Natural killer cell treated with Interleukin-12 subunit alpha and Interleukin-12 subunit beta and Interleukin-15 and Interleukin-18, amount 100 ng/mL, for 72 hours (primary cell): ENCODE data around the gene CEP85L. TPM values are rescaled to one million over a fixed set of nuclear protein-coding genes. Genes with fewer than 3 reads are reported as not detected.

Experiments used
- ATAC-seq, 2 donors: fragments of 150-1000 bp; cut with Tn5 transposase in 1 of 2; sonication (Bioruptor Pico), chemical (Tn5 transposase) in 1 of 2; 2 replicates each; pipeline ENCODE4 v1.10.0; 2021
- DNase-seq: peaks from one replicate; pipeline ENCODE4 v3.0.0; 2022; ENCODE audit warnings: low spot score
- H3K27ac Mint-ChIP-seq, 2 donors: 1 replicate in 1 of 2; 2 replicates in 1 of 2; pipeline ENCODE4 v1.8.0; 2022; ENCODE audit warnings: mixed read lengths in 2 of 2, mild to moderate bottlenecking in 1 of 2, moderate library complexity in 1 of 2
- H3K27me3 Mint-ChIP-seq, 2 donors: 1 replicate in 1 of 2; 2 replicates in 1 of 2; pipeline ENCODE4 v1.8.0; 2022; ENCODE audit warnings: mixed read lengths in 2 of 2
- H3K36me3 Mint-ChIP-seq: one replicate; pipeline ENCODE4 v1.8.0; 2022; ENCODE audit warnings: mixed read lengths
- H3K4me1 Mint-ChIP-seq, 2 donors: 1 replicate in 1 of 2; 2 replicates in 1 of 2; pipeline ENCODE4 v1.8.0; 2022; ENCODE audit warnings: low read depth in 2 of 2, mixed read lengths in 2 of 2, mild to moderate bottlenecking in 1 of 2
- H3K4me3 Mint-ChIP-seq: one replicate; pipeline ENCODE4 v1.8.0; 2022; ENCODE audit warnings: mixed read lengths
- H3K9me3 Mint-ChIP-seq: 2 replicates; pipeline ENCODE4 v1.8.0; 2022; ENCODE audit warnings: mixed read lengths
- total RNA-seq, 2 donors: library from RNA; stranded (reverse); gene quantifications; one replicate each; pipeline ENCODE4 v1.2.3, GENCODE V29; 2022

Gene CEP85L
- total RNA-seq, 2 donors from 2014 or later, result 35.7 to 47.4 TPM

DNA sequence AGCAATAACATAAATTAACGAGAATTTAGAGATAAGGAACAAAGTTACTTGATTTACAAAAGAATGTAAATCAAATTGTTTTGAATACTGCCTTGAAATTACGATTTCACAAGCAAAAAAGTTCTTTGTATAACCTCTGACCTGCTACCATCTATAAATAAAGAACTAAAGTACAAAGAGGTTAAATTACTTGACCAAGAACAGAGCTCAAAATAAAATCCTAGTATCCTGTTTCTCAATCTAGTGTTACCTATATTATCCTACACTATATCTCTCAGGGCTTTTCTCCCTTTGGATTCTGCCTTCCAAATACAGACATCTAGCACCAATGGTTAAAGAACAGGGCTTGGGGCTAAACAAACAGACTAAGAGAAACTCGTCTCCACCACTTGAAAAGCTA is 59.5 kb downstream of the CEP85L start:
- Mint-ChIP-seq H3K4me3 (no peak overlapping the region), H3K27ac (peak overlapping the region in 1 of 2 donors; percentile 29), H3K9me3 (no peaks in the 10 kb centered on the region), H3K36me3 (no peaks in the 10 kb centered on the region), H3K27me3 (no peaks in the 10 kb centered on the region), H3K4me1 (peaks cover 27 to 30% of the 10 kb centered on the region in 2 donors)
- no peak for DNase-seq
- no peak for ATAC-seq

DNA sequence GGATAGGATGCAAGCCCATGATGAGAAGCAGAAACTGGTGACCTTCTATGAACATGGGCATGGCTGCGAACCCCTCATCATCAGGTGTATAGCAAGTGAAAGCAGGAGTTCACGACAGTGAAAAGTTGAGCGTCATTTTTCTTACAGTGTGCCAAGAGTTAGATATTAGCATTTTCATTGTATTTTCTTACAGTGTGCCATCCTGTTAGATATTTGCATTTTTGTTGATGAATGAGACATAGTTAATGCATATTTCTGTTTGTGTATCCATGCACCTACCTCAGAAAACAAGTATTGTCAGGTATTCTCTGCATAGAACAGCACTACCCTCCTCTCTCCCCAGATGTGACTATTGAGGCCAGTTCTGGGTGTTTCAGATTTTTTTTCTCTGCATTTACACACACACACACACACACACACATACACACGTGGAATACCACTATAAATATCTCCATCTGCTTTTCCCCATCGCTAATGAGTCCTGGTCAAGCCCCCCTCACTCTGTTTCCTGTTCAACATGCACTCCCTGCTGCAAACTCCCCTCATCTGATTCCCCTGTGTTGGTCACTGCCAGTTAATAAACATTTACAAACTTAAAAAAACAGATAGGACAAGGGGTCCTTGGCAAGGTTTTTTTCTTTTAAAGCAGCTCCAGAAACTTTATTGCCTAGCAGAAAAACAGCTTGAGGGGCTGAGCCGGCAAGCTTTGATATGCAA is 61.6 kb downstream of the CEP85L start:
- Mint-ChIP-seq H3K4me3 (no peak overlapping the region), H3K27me3 (no peaks in the 10 kb centered on the region), H3K4me1 (peaks cover 23 to 32% of the 10 kb centered on the region in 2 donors), H3K27ac (peak overlapping the region in 1 of 2 donors; percentile 52), H3K9me3 (no peaks in the 10 kb centered on the region), H3K36me3 (no peaks in the 10 kb centered on the region)
- no peak for DNase-seq
- ATAC-seq, result no peak

DNA sequence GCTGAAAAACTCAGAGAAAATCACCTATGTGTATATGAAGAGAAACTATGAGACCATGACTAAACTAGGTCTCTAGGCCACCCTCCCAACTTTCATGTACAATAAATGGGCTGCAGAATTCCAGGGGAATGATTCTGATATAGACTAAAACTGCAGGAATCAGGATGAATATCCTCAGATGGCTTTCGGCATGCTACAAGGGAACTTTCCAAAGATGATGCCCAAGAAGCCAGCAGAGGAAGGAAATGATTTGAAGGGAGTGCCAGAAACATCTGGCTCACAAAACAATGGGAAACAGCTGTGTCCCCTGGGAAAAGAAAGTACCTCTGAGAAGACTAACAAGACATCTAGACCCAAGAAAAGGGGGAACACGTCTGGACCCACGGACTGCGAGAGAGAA is 62.2 kb downstream of the CEP85L start:
- H3K27ac Mint-ChIP-seq, result peak overlapping the region in 1 of 2 donors; percentile 52

GRCh38 chr6:118588626-118589025 is 62.8 kb downstream of the CEP85L start:
- DNase-seq (no peak), ATAC-seq (no peak)
- H3K36me3 Mint-ChIP-seq, result no peaks in the 10 kb centered on the region
- no peak overlapping the region for H3K4me3 Mint-ChIP-seq
- peaks cover 18 to 28% of the 10 kb centered on the region in 2 donors for H3K4me1 Mint-ChIP-seq
- H3K27ac Mint-ChIP-seq, result peak overlapping the region in 1 of 2 donors; percentile 52
- H3K9me3 Mint-ChIP-seq, result no peaks in the 10 kb centered on the region
- H3K27me3 Mint-ChIP-seq, result no peaks in the 10 kb centered on the region

More for the DNA sequence above, 62.2 kb downstream of the CEP85L start:
- no peak for ATAC-seq
- H3K36me3 Mint-ChIP-seq, result no peaks in the 10 kb centered on the region
- no peak overlapping the region for H3K4me3 Mint-ChIP-seq
- DNase-seq, result no peak
- no peaks in the 10 kb centered on the region for H3K9me3 Mint-ChIP-seq
- H3K4me1 Mint-ChIP-seq, result peaks cover 23 to 32% of the 10 kb centered on the region in 2 donors
- no peaks in the 10 kb centered on the region for H3K27me3 Mint-ChIP-seq

- Mint-ChIP-seq H3K4me1 (peaks cover 21 to 30% of the 10 kb centered on the region in 2 donors), H3K4me3 (no peak overlapping the region), H3K9me3 (no peaks in the 10 kb centered on the region), H3K36me3 (no peaks in the 10 kb centered on the region), H3K27ac (peak overlapping the region in 1 of 2 donors; percentile 9), H3K27me3 (no peaks in the 10 kb centered on the region)
- no peak for DNase-seq
- no peak for ATAC-seq
Measured at GRCh38 chr6:118586746-118587485, 64.5 kb downstream of the CEP85L start.

- peaks cover 10% of the 10 kb centered on the region for H3K36me3 Mint-ChIP-seq
- H3K4me1 Mint-ChIP-seq, result peaks cover 26 to 33% of the 10 kb centered on the region in 2 donors
- DNase-seq (no peak), ATAC-seq (no peak)
- H3K27ac Mint-ChIP-seq, result no peak overlapping the region
- H3K9me3 Mint-ChIP-seq, result no peaks in the 10 kb centered on the region
- no peaks in the 10 kb centered on the region for H3K27me3 Mint-ChIP-seq
- H3K4me3 Mint-ChIP-seq, result no peak overlapping the region
Measured at GRCh38 chr6:118584911-118585310, 66.5 kb downstream of the CEP85L start.

DNA sequence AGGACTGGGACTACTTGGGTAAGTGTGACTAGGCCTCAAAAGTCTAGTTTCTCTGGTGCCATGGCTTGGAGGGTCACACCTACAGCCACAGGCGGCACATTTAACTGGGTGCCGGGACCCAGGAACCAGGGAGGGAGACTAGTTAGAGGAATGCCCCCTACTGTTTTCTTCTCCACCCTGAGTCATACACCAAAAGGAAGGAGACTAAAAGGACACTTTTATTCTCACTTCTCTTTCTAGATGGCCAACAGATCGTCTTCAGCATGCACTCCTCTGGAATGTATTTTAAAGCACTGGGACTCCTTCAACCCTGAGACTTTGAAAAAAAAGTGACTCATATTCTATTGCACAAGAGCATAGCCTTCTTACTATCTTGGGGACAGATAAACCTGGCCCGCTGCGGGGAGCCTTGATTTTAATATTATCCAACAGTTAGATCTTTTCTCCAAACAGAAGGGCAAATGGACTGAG is 69.9 kb downstream of the CEP85L start:
- Mint-ChIP-seq H3K27me3 (no peaks in the 10 kb centered on the region), H3K27ac (no peak overlapping the region), H3K4me3 (no peak overlapping the region), H3K9me3 (peaks cover 7% of the 10 kb centered on the region), H3K36me3 (peaks cover 25% of the 10 kb centered on the region), H3K4me1 (peaks cover 19 to 23% of the 10 kb centered on the region in 2 donors)
- ATAC-seq (no peak), DNase-seq (no peak)

DNA sequence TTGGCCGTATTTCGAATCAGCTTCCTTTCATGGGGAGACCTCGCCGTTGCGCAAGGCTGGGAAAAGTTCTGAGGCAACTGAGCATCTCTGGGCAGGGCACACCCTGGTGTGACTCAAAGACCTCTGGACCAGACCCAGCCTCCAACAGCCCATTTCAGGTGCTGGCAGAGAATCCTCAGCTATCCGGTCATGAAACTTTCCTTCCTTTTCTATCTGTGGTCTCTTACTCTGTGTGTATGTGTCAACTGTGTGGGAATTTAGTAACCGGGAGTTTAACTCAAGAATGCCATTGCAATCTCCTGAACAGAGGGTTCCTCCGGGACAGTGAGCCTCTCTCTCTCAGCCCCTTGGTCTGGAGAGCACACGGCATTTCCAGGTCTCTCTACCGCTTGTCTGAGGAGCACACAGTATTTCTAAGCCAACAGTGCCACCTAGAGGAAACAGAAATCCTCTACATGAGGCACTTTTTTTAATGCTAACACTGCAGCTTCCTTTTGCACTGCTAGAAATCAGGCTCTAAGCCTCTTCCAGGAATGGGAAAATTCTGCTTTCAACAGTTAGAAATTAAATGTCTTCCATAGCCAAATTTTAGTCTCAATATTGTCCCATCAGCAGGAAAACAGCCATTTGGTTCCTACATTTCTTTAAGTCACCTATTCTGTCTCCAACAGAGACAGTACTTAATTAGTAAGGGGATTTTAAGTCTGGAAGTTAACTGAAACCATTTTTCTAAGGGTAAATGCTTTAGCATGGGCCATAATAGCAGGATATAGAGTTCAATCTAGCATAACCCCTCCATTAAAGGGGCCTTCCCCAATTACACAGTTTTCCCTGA is 70.6 kb downstream of the CEP85L start:
- peaks cover 7% of the 10 kb centered on the region for H3K9me3 Mint-ChIP-seq
- peaks cover 32% of the 10 kb centered on the region for H3K36me3 Mint-ChIP-seq
- H3K4me3 Mint-ChIP-seq, result no peak overlapping the region
- H3K27me3 Mint-ChIP-seq, result no peaks in the 10 kb centered on the region
- peak; percentile 68 to 76 for ATAC-seq
- peak; percentile 70 for DNase-seq
- H3K27ac Mint-ChIP-seq, result peak overlapping the region in 1 of 2 donors; percentile 10
- peaks cover 19 to 24% of the 10 kb centered on the region in 2 donors for H3K4me1 Mint-ChIP-seq

DNA sequence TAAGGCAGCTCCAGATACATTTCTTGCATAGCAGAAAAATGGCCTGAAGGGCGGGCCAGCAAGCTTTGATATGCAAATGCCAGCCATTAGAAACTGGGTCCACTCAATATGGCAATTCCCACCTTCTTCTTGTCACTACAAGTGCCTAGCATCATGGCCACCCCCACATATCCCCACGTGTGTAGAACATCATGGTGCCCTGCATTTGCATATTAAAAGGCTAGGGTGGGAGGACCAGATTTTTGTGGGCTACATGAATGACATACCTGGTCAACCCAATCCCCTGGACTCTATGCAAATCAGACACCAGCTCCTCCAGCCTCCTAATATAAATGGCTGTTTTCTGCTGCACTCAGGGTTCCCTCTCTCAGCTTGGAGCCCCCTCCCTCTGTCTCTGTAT is 71.6 kb downstream of the CEP85L start:
- Mint-ChIP-seq H3K4me3 (no peak overlapping the region), H3K27ac (no peak overlapping the region), H3K36me3 (peaks cover 42% of the 10 kb centered on the region), H3K4me1 (peaks cover 19 to 24% of the 10 kb centered on the region in 2 donors), H3K27me3 (no peaks in the 10 kb centered on the region), H3K9me3 (peaks cover 10% of the 10 kb centered on the region)
- no peak for ATAC-seq
- DNase-seq, result no peak

DNA sequence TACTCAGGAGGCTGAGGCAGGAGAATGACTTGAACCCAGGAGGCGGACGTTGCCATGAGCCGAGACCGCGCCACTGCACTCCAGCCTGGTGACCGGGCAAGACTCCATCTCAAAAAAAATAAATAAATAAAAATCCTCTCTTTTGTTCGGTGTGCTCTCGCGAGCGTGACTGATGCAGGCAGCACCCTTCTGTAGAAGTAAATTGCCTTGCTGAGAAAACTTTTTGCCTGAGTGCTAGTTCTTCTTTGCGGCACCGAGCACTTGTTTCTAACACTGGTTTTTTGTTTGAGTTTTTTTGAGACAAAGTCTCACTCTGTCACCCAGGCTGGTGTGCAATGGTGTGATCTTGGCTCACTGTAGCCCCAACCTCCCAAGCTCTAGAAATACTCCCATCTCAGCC is 72.8 kb downstream of the CEP85L start:
- DNase-seq (no peak), ATAC-seq (no peak)
- H3K36me3 Mint-ChIP-seq, result peaks cover 53% of the 10 kb centered on the region
- no peak overlapping the region for H3K27ac Mint-ChIP-seq
- H3K9me3 Mint-ChIP-seq, result peaks cover 20% of the 10 kb centered on the region
- peaks cover 24% of the 10 kb centered on the region in 2 donors for H3K4me1 Mint-ChIP-seq
- H3K27me3 Mint-ChIP-seq, result no peaks in the 10 kb centered on the region
- no peak overlapping the region for H3K4me3 Mint-ChIP-seq

- Mint-ChIP-seq H3K4me1 (peaks cover 24% of the 10 kb centered on the region in 2 donors), H3K27ac (no peak overlapping the region), H3K27me3 (no peaks in the 10 kb centered on the region), H3K9me3 (peaks cover 20% of the 10 kb centered on the region), H3K4me3 (no peak overlapping the region), H3K36me3 (peaks cover 56% of the 10 kb centered on the region)
- DNase-seq, result no peak
- no peak for ATAC-seq
Measured at GRCh38 chr6:118577972-118578371, 73.4 kb downstream of the CEP85L start.

DNA sequence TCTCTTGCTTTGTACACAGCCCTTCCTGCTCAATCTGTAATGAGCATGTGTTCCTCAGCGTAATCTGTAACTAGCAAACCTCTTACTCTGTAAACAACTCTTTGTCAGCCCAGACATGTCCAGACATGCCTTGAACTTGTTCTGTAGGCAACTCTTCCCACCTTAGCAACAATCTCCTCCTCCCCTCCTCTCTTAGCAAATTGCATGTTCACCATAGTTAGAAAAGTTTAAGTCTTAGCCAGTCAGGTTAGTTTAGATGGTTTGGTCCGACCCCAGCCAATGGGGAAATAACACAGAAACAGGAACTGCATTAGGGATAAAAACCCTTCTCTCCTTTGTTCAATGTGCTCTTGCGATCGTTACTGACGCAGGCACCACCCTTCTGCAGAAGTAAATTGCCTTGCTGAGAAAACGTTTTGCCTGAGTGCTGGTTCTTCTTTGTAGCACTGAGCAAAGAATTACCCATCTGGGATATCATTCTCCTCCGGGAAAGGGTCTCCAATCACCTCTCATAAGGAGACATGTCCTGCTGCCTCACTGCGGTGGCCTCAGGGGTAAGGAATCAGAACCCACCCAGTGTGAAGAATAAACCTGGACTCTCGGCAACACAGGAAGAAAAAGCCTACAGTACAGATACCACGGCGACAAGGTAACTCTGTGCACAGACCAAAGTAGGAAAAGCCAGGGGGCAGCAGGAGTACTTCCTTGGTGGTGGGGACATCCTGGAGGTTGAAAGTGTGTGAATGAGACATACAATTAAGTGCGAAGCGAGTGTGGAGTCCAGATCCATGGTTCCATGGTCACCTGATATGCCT is 77.1 kb downstream of the CEP85L start:
- H3K4me1 Mint-ChIP-seq, result peaks cover 9 to 13% of the 10 kb centered on the region in 2 donors
- no peaks in the 10 kb centered on the region for H3K27me3 Mint-ChIP-seq
- DNase-seq, result no peak
- H3K27ac Mint-ChIP-seq, result peak overlapping the region in 1 of 2 donors; percentile 7
- H3K36me3 Mint-ChIP-seq, result peaks cover 46% of the 10 kb centered on the region
- H3K4me3 Mint-ChIP-seq, result no peak overlapping the region
- ATAC-seq, result no peak
- H3K9me3 Mint-ChIP-seq, result peaks cover 20% of the 10 kb centered on the region

DNA sequence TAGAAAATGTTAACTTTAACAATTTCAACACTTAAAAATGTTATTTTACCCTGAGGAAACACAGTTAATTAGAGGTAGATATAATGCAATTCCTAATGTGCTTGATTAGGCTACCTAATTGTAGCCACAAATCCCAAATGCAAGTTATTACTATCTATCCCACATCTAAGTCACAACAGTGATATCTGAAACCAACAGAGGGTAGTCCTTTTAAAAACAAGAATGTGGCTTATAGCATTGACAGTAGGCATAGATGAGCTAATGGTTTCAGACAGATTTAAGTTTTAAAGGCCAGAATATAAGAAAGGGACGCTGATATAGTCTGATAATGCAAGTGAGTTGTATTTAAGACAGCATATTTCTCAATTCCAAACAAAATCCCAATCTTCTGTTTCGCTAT is 80.3 kb downstream of the CEP85L start:
- no peaks in the 10 kb centered on the region for H3K27me3 Mint-ChIP-seq

More for the DNA sequence above, 80.3 kb downstream of the CEP85L start:
- no peak for DNase-seq
- Mint-ChIP-seq H3K9me3 (peaks cover 12% of the 10 kb centered on the region), H3K4me1 (peaks cover 9 to 13% of the 10 kb centered on the region in 2 donors), H3K27ac (no peak overlapping the region), H3K36me3 (peaks cover 28% of the 10 kb centered on the region), H3K4me3 (no peak overlapping the region)
- ATAC-seq, result no peak
